GM19468 (cell line): ENCODE data around the gene WDSUB1.

ENCODE experiments used
- ATAC-seq: cut with Tn5 transposase; IDR thresholded peaks from one replicate; pipeline ENCODE4 v1.9.1; 2021; ENCODE audit warnings: mild to moderate bottlenecking, moderate library complexity, moderate number of reproducible peaks; ENCODE audit not compliant: unreplicated experiment; ENCODE audit errors: extremely low read depth

The WDSUB1 gene

DNA sequence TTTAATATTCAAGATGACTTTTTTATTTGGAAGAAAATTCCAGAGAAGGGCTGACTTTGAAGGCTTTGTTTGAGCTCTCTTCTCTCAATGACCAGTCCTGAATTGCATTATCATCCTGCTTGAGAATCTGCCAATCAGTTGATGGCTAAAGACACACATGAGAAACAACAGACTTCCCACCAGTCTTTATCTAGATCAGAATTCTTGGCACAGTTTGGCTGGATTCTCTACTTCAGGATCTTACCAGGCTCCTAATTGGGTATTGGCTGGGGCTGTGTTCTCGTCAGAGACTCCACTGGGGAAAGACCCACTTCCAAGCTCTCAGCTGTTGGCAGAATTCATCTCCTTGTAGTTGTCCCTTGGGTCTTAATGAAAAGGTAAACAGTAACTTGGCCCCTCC lies 86.0 kb downstream of the WDSUB1 start:
- no peak for ATAC-seq

DNA sequence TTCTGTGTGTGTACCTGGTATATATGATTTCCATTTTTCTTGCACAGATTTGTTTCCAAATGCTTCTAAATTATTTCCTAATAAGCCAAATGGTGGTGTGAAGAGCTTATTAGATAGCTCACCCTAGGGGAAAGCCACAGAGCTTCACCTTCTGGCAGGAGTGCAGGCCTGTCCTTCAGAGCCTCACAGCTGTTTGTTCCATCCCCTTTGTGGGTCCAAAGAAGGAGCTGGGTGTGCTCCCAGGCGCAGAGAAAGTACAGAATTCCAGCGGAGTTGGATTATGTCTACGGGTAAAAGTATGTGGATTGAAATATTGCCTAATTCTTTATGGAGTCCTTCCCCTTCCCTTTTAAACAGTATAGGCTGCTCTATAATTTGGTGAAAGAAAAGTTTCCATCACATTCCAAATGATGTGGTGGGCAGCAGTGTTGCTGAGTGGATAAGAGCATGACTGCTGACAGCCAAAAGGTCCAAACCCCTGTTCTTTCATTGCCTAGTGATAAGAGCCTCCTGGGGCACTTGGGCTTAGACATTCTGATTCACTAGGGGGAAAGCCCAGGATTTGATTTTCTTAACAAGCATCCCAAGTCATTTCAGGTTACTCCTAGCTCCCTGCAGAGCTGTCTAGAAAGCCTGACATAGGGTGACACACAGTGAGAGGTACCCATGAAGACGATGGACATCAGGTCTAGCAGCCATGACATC lies 86.6 kb downstream of the WDSUB1 start:
- no peak for ATAC-seq

- ATAC-seq, result no peak
These were observed 87.3 kb downstream of the WDSUB1 start for GRCh38 chr2:159199236-159199635.

GRCh38 chr2:159196393-159196925 lies 90.0 kb downstream of the WDSUB1 start:
- no peak for ATAC-seq

- ATAC-seq, result no peak
These were observed 90.8 kb downstream of the WDSUB1 start for GRCh38 chr2:159195697-159196096.

DNA sequence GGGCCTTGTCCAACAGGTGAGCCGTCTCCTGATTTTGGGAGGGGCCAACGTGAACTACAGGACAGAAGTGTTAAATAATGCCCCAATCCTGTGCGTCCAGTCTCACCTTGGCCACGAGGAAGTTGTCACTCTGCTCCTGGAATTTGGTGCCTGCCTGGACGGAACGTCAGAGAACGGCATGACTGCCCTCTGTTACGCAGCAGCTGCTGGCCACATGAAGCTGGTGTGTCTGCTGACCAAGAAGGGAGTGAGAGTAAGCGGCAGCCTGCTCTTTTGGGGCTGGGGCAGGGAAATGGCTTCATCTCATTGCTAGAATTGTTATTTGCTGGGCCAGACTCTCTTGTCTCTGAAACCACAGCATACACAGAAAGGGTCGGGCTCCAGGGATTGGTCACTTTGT lies 92.3 kb downstream of the WDSUB1 start:
- no peak for ATAC-seq

GRCh38 chr2:159193791-159194190 lies 92.7 kb downstream of the WDSUB1 start:
- ATAC-seq, result no peak

GRCh38 chr2:159192371-159192918 lies 94.1 kb downstream of the WDSUB1 start:
- ATAC-seq, result no peak

- no peak for ATAC-seq
These were observed 98.1 kb downstream of the WDSUB1 start for GRCh38 chr2:159188449-159188848.

- no peak for ATAC-seq
These were observed 99.4 kb downstream of the WDSUB1 start for GRCh38 chr2:159187106-159187505.

DNA sequence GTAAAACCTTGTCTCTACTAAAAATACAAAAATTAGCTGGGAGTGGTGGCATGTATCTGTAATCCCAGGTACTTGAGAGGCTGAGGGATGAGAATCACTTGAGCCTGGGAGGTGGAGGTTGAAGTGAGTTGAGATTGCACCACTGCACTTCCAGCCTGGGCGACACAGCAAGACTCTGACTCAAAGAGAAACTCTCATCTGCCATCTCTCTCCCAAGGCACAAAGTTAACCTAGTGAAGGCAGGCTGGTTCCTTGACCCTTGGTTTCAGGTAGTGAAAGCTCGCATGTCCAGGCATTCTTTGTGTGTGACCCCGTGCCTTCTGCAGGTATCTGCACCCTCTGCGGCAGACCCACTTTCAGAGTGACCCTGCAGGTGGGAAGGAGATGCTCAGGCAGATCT lies 100.0 kb downstream of the WDSUB1 start:
- no peak for ATAC-seq
